ENCODE results near the gene HOXC4.

- TF ChIP-seq, protein P1, sequence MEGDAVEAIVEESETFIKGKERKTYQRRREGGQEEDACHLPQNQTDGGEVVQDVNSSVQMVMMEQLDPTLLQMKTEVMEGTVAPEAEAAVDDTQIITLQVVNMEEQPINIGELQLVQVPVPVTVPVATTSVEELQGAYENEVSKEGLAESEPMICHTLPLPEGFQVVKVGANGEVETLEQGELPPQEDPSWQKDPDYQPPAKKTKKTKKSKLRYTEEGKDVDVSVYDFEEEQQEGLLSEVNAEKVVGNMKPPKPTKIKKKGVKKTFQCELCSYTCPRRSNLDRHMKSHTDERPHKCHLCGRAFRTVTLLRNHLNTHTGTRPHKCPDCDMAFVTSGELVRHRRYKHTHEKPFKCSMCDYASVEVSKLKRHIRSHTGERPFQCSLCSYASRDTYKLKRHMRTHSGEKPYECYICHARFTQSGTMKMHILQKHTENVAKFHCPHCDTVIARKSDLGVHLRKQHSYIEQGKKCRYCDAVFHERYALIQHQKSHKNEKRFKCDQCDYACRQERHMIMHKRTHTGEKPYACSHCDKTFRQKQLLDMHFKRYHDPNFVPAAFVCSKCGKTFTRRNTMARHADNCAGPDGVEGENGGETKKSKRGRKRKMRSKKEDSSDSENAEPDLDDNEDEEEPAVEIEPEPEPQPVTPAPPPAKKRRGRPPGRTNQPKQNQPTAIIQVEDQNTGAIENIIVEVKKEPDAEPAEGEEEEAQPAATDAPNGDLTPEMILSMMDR (IDR thresholded peaks at IDR 0.05), result no peak
- no peak for TF ChIP-seq POLR2AphosphoS5 (IDR thresholded peaks at IDR 0.05)
These were observed 22.3 kb downstream of the HOXC4 start for GRCh38 chr12:54075974-54076373.
